ENCODE measurements around the gene IFRD1.
A peak's percentile ranks its signal among the peaks of the same experiment; 100 is the strongest.
"Not testable (repeated sequence)": the region's sequence is repeated elsewhere in the genome, so short reads cannot be mapped to it uniquely, and the experiment has no call there.

The IFRD1 gene

GRCh38 chr7:112449353-112449752, 907 bp upstream of the IFRD1 start:
- H3K4me3 ChIP-seq = peak overlapping the region; percentile 90
- no peak for TF ChIP-seq CTCF (IDR thresholded peaks at IDR 0.05)
- no peak for DNase-seq (ENCODE audit: low spot score)
- H3K27ac ChIP-seq = peak overlapping the region; percentile 98

DNA sequence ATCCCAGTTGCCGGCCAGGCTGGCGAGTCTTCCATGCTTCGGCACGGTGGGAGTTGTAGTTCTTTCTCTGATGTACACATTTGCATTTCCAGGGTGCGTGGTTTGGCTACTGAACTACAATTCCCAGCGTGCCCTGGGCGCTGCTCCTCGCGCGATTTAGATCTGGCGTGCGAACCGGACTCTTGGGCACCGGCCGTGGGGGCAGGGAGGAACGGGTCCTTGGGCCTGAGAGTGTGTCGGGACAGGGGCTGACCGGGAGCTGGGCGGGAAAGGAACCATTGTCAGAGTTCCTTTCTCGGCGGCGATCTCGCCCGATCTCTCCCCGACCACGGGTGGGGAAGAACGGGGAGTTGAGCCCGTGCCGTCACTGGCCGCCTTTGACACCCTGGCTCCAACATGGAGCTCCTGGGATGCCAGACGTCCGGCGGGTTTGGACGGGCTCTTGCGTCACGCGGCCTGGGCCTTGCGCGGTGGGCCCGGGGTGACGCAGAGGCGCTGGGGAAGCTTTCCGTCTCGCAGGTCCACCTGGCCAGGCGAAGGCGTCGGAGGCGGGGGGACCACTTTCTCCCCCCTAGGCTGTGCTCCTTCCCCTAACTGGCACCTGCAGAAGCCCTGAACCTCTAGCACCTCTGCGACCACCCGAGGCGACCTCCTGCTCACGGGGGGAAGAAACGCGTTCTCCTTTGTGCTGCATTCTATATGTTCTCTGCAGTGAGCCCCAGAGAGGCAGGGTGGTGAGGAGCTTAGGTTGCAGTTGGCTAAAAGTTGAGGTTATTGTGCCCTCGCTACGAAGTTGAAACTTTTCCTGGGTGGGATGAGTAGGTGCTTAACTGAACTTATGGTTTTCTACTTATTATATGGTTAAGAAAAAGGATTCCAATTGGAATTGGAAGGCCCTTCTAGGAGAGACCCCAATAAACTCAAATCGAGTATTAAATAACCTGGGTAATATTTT, 824 bp downstream of the IFRD1 start:
- TF ChIP-seq CTCF (IDR thresholded peaks at IDR 0.05) = no peak
- peak; percentile 98 for DNase-seq (ENCODE audit: low spot score)
- H3K27ac ChIP-seq = peak overlapping the region; percentile 98

DNA sequence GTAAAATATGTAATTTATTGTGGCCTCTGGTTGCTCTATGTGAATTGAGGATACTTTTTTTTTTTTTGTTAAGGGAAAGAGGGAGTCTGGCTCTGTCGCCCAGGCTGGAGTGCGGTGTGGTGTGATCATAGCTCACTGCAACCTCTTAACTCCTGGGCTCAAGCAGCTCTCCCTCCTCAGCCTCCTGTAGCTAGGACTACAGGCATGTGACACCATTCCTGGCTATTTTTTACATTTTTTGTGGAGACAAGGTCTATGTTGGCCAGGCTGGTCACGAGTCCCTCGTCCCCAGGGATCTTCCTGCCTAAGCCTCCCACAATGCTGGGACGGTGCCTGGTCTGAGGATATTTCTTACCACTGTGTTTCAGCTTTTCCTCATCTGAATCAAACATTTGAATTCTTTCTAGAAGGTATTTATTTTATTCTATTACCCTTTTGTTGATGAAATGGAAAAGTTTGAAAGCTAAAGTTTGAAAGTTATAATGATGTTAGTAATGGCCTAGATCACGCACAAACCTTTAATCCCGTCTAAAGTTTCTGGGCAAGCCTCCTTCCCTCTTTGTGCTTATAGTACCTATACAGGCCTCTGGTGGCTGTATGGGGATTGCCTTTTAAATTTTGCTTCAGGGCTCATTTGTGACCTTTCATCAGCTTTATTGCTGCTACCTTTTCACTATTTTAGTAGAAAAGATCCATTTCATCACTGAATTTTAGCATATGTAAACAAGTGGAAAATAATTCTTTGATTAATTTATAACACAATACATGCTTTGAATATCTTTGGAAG, 2.0 kb downstream of the IFRD1 start:
- H3K4me3 ChIP-seq = peak overlapping the region; percentile 90
- DNase-seq (ENCODE audit: low spot score) = peak; percentile 84
- H3K27ac ChIP-seq = peak overlapping the region; percentile 98
- no peak for TF ChIP-seq CTCF (IDR thresholded peaks at IDR 0.05)

More for the DNA sequence above, 824 bp downstream of the IFRD1 start:
- peak overlapping the region; percentile 90 for H3K4me3 ChIP-seq

DNA sequence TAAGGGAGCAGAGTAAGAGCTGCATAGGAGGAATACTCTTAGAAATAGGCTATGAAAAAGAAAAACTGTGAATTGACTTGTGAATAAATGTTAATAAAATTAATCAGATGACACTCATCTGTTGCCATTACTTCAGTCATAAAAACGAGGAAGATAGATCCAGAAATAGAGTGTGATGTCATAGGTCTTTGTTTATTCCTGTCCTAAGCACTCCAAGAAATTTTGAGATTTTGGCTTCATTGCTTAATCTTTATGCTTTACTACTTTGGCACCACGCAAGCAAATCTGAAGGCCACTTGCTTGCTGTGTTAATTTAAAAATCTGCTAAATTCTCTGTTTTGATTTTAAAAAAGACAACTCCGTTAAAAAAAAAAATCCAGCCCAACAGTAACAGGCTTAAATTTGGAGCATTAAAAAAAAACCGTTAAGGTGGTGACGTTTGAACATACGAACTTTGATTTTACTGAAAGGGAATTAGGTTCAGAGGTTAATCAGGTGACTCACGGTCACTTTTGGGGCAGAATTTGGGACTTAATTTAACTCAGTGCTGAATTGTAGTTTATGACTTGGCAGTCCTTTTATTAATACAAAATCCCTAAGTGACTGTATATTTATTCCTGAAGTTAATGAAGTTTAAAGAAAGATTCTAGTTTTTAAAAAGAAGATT, 3.4 kb downstream of the IFRD1 start:
- peak overlapping the region; percentile 90 for H3K4me3 ChIP-seq
- no peak for DNase-seq (ENCODE audit: low spot score)
- H3K27ac ChIP-seq = peak overlapping the region; percentile 65 to 98
- no peak for TF ChIP-seq CTCF (IDR thresholded peaks at IDR 0.05)

GRCh38 chr7:112454191-112454590, 3.9 kb downstream of the IFRD1 start:
- DNase-seq (ENCODE audit: low spot score); H3K4me3 ChIP-seq: not testable (repeated sequence)
- peak overlapping the region; percentile 65 to 98 for H3K27ac ChIP-seq

DNA sequence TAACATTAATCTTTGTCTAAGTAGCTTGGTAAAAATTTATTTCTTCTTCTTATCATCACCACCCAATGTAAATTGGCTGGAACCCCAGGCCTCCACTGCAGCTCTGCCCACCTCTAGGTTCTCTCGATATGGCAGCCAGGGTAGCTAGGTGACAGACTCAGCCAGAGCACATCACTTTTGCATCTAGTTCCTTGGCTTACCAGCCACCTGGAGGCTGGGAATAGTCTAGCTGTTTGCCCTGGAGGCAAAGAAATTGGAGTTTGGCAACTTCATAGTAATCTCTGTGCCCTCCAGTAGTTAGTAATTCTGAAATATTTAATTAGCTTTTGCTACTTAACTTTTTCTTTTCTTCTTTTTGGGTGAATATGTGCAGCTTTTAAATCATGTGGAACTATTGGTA, 9.4 kb downstream of the IFRD1 start:
- no peak for DNase-seq (ENCODE audit: low spot score)
- TF ChIP-seq CTCF (IDR thresholded peaks at IDR 0.05) = no peak
- no peak overlapping the region for H3K27ac ChIP-seq
- H3K4me3 ChIP-seq = no peak overlapping the region

DNA sequence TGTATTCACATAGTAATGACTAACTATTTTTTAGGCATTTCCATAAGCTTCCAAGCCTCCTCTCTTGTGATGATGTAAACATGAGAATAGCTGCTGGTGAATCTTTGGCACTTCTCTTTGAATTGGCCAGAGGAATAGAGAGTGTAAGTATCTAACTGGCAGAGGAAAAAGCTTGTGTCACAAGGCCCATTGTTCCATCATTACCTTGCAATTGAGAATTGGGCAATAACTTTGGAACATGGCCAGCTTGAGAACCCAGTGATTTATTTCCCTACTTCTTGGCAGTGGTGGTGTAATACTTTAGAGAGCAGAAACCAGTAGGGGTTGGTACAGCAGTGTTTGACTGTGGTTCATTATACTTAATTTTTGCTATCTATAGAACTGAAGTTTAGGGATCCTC, 12.0 kb downstream of the IFRD1 start:
- no peak for TF ChIP-seq CTCF (IDR thresholded peaks at IDR 0.05)
- H3K4me3 ChIP-seq = no peak overlapping the region
- H3K27ac ChIP-seq = no peak overlapping the region
- DNase-seq (ENCODE audit: low spot score) = no peak

Data from coronary artery (tissue), 2 donors.